Lower lobe of right lung (tissue), 2 donors: Measurements from ENCODE around the gene UVSSA. TPM values are rescaled to one million over a fixed set of nuclear protein-coding genes. Genes with fewer than 3 reads are reported as not detected.

Experiments used
- ATAC-seq, 2 donors: fragments of 200-7000 bp; cut with Tn5 transposase; one replicate each; pipeline ENCODE4 v1.9.1; 2020 to 2022; ENCODE audit warnings: mild to moderate bottlenecking in 2 of 2, moderate library complexity in 2 of 2
- DNase-seq: peaks from one replicate; pipeline ENCODE4 v3.0.0-alpha.2; 2020
- H3K27ac ChIP-seq: fragments of 200-600 bp; one replicate; pipeline ENCODE4 v1.8.0; 2022
- H3K27me3 ChIP-seq: fragments of 200-600 bp; one replicate; pipeline ENCODE4 v1.8.0; 2022; ENCODE audit warnings: low read depth
- H3K36me3 ChIP-seq: fragments of 200-600 bp; one replicate; pipeline ENCODE4 v1.8.0; 2022; ENCODE audit warnings: mild to moderate bottlenecking
- H3K4me1 ChIP-seq: fragments of 200-600 bp; one replicate; pipeline ENCODE4 v1.8.0; 2022
- H3K4me3 ChIP-seq: fragments of 200-600 bp; one replicate; pipeline ENCODE4 v1.8.0; 2022; ENCODE audit warnings: mild to moderate bottlenecking
- H3K9me3 ChIP-seq: fragments of 200-600 bp; one replicate; pipeline ENCODE4 v1.8.0; 2022
- CTCF ChIP-seq: fragments of 200-600 bp; IDR thresholded peaks from one replicate; pipeline ENCODE4 v1.8.0; 2022; ENCODE audit warnings: antibody characterized with exemption, mild to moderate bottlenecking
- intact Hi-C: fragments of 100-400 bp; cut with DNase I; formaldehyde crosslinking; loops from one replicate; pipeline ENCODE4 v1.11.0; 2022
- total RNA-seq: library from RNA; stranded (reverse); fragmentation: NEBNext Ultra II Directional; extraction: Animal tissue kit (Norgen Biotek cat#: 25700); gene quantifications from one replicate; pipeline ENCODE4 v1.2.1, GENCODE V29; 2021
- donor health status: DM: no; HTN: yes; CAD: no; lungs with severe emphysema.

UVSSA gene
- total RNA-seq, 1 donor from 2014 or later = 27.9 TPM

GRCh38 chr4:1400191-1400805 lies 53.3 kb downstream of the UVSSA start:
- Histone ChIP-seq H3K36me3 (no peaks in the 10 kb centered on the region), H3K27ac (no peak overlapping the region), H3K27me3 (peaks cover 54% of the 10 kb centered on the region), H3K4me1 (no peaks in the 10 kb centered on the region), H3K9me3 (no peaks in the 10 kb centered on the region), H3K4me3 (no peak overlapping the region)
- DNase-seq = peak; percentile 14
- no peak for ATAC-seq
- intact Hi-C loops = no loop called here
- TF ChIP-seq CTCF = no peak

GRCh38 chr4:1400831-1401408 lies 53.9 kb downstream of the UVSSA start:
- Histone ChIP-seq H3K27me3 (peaks cover 61% of the 10 kb centered on the region), H3K36me3 (no peaks in the 10 kb centered on the region), H3K4me3 (no peak overlapping the region), H3K4me1 (no peaks in the 10 kb centered on the region), H3K9me3 (no peaks in the 10 kb centered on the region), H3K27ac (no peak overlapping the region)
- DNase-seq (peak; percentile 18), ATAC-seq (no peak)
- TF ChIP-seq CTCF = no peak
- intact Hi-C loops = no loop called here

DNA sequence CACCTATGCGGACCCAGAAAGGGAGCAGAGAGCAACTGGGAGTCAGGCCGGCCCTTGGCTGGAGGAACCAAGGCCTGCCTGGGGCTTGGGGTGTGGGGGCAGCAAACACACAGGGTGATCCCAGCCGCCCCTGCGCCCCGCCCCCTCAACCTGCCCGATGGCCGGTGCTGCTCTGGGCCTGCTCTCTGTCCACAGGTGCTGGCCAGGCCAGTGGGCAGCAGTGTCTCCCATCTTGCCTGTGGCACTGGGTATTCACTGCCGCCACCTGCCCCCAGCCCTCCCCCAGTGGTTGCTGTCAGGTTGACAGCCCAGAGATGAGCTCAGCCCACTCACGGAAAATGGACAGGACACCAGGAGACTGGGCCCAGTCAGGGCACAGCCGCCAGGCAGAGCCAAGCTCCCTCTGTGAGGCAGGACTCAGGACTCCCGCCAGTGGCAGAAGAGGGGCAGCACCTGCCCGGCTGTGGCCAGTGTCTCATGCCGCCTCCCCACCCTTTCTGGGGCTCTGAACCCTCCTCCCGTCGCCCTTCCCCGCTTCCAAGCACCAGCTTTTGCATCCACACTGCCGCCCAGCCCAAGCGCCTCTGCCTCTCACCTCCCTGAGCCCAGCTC lies 54.5 kb downstream of the UVSSA start:
- no peaks in the 10 kb centered on the region for H3K36me3 ChIP-seq
- peaks cover 67% of the 10 kb centered on the region for H3K27me3 ChIP-seq
- H3K4me1 ChIP-seq = no peaks in the 10 kb centered on the region
- no peak overlapping the region for H3K4me3 ChIP-seq
- intact Hi-C loops = no loop called here
- H3K9me3 ChIP-seq = no peaks in the 10 kb centered on the region
- ATAC-seq (no peak), DNase-seq (peak; percentile 29)
- H3K27ac ChIP-seq = no peak overlapping the region
- no peak for TF ChIP-seq CTCF

GRCh38 chr4:1402021-1402515 lies 55.1 kb downstream of the UVSSA start:
- H3K9me3 ChIP-seq = no peaks in the 10 kb centered on the region
- intact Hi-C loops = no loop called here
- H3K27me3 ChIP-seq = peaks cover 72% of the 10 kb centered on the region
- no peak overlapping the region for H3K4me3 ChIP-seq
- H3K4me1 ChIP-seq = no peaks in the 10 kb centered on the region
- no peaks in the 10 kb centered on the region for H3K36me3 ChIP-seq
- no peak overlapping the region for H3K27ac ChIP-seq
- TF ChIP-seq CTCF = no peak
- ATAC-seq = no peak
- DNase-seq = no peak

DNA sequence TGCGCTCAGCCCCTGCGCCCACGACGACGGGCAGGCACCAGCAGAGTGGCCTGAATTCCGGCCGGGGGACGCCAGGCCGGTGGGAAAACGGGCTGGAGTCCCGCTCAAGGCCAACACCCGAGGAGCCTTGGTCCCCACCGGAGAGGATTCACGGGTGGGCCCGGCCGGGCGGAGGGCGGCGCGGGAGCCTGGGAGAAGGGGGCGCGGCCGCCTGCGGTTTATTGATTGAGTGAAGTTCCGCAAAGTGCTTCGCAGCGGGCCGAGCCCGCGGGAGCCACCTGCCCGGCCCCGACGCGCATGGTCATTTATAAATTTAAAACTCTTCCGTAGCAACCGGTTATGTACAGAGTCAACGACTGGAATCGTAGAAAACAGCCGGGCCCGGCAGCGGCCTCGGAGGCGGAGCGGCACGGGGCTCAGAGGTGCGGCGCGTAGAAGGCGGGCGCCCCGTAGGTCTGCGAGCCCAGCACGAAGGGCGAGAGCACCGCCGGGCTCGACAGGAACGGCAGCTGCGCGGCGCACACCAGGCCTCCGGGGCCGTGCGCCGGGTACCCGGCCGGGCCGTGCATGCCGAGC lies 55.6 kb downstream of the UVSSA start:
- no peaks in the 10 kb centered on the region for H3K9me3 ChIP-seq
- no peaks in the 10 kb centered on the region for H3K36me3 ChIP-seq
- H3K4me3 ChIP-seq = no peak overlapping the region
- no peaks in the 10 kb centered on the region for H3K4me1 ChIP-seq
- intact Hi-C loops = no loop called here
- H3K27me3 ChIP-seq = peaks cover 78% of the 10 kb centered on the region
- no peak overlapping the region for H3K27ac ChIP-seq
- DNase-seq (peak; percentile 34), ATAC-seq (no peak)
- no peak for TF ChIP-seq CTCF
